B cell (primary cell): ENCODE measurements around the gene HOMER3.

Experiments used
- CTCF ChIP-seq: fragments of 200-600 bp; IDR thresholded peaks from one replicate; pipeline ENCODE4 v1.8.0; 2022; ENCODE audit warnings: antibody characterized with exemption, mild to moderate bottlenecking
- EZH2 ChIP-seq: IDR thresholded peaks from 2 replicates; pipeline ENCODE4 v1.6.1; 2012; ENCODE audit warnings: borderline replicate concordance, low read depth, mild to moderate bottlenecking, moderate library complexity, low read length; ENCODE audit not compliant: insufficient read depth, poor library complexity, severe bottlenecking

DNA sequence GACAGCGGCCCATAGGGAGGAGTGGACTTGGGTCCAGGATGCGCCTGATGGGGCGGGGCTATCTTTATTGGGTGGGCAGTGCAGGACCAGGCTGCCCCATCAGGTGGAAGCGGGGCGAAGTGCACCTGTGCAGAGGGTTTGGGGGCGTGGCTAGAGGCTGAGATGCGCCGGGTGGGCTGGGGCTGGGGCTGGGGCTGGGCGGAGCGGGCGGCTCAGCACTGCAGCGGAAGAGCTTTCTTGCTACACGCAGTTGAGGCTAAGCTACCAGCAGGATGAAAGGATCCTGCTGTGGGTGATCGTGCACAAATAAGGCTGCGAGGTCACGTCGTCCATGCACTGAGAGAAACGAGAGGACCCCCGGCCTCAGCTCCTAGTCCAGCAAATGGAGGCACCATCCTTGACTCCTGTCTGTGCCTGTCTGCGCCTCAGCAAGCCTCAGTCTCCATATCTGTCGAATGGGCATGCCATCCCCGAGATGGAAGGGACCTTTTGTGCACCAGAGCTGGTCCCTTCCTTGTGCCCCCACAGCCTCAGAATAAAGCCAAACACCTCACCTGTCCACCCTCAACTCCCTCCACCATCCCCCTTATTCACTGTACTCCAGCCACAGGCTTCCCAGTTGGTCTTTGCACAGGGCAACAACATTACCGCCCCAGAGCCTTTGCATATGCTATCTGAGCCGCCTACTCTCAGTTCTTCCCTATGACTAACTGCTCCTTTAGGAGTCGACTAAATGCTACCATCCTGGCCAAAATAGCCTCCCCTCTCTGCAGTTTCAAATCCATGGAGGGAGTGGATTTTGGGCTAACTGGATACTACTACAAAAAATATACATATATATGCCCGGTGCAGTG, 21.0 kb upstream of the HOMER3 start:
- TF ChIP-seq EZH2 (no peak), CTCF (no peak)
